Measurements from ENCODE around the gene MACC1. TPM values are rescaled to one million over a fixed set of nuclear protein-coding genes. Genes with fewer than 3 reads are reported as not detected.
"Not testable (repeated sequence)": the region's sequence is repeated elsewhere in the genome, so short reads cannot be mapped to it uniquely, and the experiment has no call there.

The MACC1 gene
- total RNA-seq, 1 donor from 2014 or later: not detected

DNA sequence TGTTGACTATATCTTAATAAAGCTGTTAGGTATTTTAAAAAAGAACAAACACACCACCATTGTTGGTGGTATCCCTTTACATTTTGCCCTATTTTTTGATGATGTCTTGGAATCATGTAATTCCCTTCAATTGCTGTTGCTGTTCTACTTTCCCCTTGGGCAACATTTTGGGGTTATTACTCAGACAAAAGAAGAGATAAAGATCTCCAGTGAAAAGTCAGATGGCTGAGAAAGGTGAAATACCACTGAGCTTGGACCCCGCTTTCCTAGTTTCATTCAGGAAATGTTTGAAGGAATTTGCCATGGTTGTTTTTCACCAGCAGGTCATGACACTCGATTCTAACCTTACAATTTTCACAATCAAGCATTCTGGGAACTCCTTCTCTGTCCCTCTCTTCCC lies 84.6 kb downstream of the MACC1 start:
- no peaks in the 10 kb centered on the region for H3K36me3 ChIP-seq
- TF ChIP-seq, protein P1, sequence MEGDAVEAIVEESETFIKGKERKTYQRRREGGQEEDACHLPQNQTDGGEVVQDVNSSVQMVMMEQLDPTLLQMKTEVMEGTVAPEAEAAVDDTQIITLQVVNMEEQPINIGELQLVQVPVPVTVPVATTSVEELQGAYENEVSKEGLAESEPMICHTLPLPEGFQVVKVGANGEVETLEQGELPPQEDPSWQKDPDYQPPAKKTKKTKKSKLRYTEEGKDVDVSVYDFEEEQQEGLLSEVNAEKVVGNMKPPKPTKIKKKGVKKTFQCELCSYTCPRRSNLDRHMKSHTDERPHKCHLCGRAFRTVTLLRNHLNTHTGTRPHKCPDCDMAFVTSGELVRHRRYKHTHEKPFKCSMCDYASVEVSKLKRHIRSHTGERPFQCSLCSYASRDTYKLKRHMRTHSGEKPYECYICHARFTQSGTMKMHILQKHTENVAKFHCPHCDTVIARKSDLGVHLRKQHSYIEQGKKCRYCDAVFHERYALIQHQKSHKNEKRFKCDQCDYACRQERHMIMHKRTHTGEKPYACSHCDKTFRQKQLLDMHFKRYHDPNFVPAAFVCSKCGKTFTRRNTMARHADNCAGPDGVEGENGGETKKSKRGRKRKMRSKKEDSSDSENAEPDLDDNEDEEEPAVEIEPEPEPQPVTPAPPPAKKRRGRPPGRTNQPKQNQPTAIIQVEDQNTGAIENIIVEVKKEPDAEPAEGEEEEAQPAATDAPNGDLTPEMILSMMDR (IDR thresholded peaks at IDR 0.05): no peak

DNA sequence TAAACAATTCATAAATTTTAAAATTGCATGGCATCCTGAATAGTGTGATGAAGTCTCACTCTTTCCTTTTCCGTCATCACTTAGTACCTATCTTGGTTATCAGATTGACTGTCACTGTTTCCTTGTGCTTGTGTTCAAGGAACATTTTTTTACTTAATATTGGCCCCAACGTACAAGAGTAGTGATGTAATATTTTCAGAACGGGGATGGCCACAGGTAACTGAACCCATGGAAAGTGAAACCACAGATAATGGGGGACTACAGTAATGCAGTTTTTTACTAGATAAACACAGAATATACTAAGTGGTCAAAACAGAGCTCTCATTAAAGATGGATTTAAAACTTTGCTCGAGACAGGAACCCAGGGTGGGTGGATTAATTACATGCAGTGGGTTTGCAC lies 85.4 kb downstream of the MACC1 start:
- H3K36me3 ChIP-seq: no peaks in the 10 kb centered on the region
- no peak overlapping the region for H3K4me3 ChIP-seq
- no peak for DNase-seq (ENCODE audit: low spot score in 2 of 2)
- H3K9me3 ChIP-seq: no peaks in the 10 kb centered on the region
- TF ChIP-seq, protein P1 (IDR thresholded peaks at IDR 0.05): no peak
- no peaks in the 10 kb centered on the region for H3K4me1 ChIP-seq
- no peak overlapping the region for H3K27ac ChIP-seq
- intact Hi-C loops (cut with DNase I): no loop called here
- no peaks in the 10 kb centered on the region for H3K27me3 ChIP-seq

More for the DNA sequence above, 84.6 kb downstream of the MACC1 start:
- H3K9me3 ChIP-seq: no peaks in the 10 kb centered on the region
- no peaks in the 10 kb centered on the region for H3K27me3 ChIP-seq
- H3K4me3 ChIP-seq: no peak overlapping the region
- no peak for DNase-seq (ENCODE audit: low spot score in 2 of 2)
- H3K27ac ChIP-seq: no peak overlapping the region
- intact Hi-C loops (cut with DNase I): no loop called here
- no peaks in the 10 kb centered on the region for H3K4me1 ChIP-seq

DNA sequence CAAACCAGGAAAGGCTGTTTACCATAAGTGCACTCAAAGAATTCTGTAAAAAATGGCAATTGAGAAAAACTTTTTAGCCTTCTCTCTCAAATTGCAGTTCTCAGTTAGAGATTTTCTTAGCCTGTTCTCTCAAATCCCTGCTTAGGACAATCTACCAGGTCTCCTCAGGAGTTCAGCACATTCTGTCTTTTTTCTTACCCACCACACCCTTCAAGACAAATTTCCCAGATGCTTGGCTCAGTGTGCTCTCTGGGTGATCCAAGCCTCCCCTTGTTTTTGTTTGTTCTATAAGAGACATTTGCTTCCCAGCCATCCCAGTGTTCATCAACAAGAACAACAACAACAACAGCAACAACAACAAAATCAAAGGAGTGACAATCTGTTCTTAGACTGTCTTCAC lies 87.3 kb downstream of the MACC1 start:
- Histone ChIP-seq H3K9me3 (no peaks in the 10 kb centered on the region), H3K36me3 (no peaks in the 10 kb centered on the region), H3K27ac (no peak overlapping the region), H3K4me1 (no peaks in the 10 kb centered on the region), H3K27me3 (no peaks in the 10 kb centered on the region), H3K4me3 (no peak overlapping the region)
- intact Hi-C loops (cut with DNase I): no loop called here
- TF ChIP-seq, protein P1 (IDR thresholded peaks at IDR 0.05): no peak
- DNase-seq (ENCODE audit: low spot score in 2 of 2): no peak

DNA sequence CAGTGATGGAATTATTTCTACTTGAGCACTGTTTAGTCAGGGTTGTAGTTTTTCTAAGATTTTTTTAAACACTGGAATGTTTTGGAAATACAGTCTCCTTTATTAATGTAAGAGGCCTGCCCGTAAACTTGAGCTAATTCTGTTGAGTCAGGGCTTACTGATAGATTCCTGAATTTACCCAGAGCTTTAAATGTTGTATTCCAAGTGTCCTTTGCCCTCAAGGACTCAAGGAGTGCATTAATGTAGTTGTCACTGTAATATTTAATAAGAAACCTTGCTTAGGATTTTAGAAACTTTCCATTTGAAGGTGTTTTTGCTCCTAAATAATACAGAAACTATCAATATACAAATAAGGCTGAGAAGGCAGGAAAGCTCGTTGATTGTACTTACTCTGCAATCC lies 89.2 kb downstream of the MACC1 start:
- Histone ChIP-seq H3K36me3 (no peaks in the 10 kb centered on the region), H3K9me3 (no peaks in the 10 kb centered on the region), H3K27ac (no peak overlapping the region), H3K27me3 (no peaks in the 10 kb centered on the region), H3K4me1 (no peaks in the 10 kb centered on the region), H3K4me3 (no peak overlapping the region)
- intact Hi-C loops (cut with DNase I): no loop called here
- TF ChIP-seq, protein P1 (IDR thresholded peaks at IDR 0.05): no peak
- no peak for DNase-seq (ENCODE audit: low spot score in 2 of 2)

DNA sequence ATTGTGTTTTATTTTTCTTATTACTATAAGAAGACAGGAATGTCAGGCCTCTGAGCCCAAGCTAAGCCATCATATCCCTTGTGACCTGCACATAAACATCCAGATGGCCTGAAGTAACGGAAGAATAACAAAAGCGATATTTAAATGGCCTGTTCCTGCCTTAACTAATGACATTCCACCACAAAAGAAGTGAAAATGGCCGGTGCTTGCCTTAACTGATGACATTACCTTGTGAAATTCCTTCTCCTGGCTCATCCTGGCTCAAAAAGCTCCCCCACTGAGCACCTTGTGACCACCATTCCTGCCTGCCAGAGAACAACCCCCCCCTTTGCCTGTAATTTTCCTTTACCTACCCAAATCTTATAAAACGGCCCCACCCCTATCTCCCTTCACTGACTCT lies 91.1 kb downstream of the MACC1 start:
- H3K27me3 ChIP-seq; H3K4me3 ChIP-seq; DNase-seq (ENCODE audit: low spot score in 2 of 2); H3K9me3 ChIP-seq; H3K4me1 ChIP-seq; H3K27ac ChIP-seq; intact Hi-C loops (cut with DNase I); H3K36me3 ChIP-seq: not testable (repeated sequence)

DNA sequence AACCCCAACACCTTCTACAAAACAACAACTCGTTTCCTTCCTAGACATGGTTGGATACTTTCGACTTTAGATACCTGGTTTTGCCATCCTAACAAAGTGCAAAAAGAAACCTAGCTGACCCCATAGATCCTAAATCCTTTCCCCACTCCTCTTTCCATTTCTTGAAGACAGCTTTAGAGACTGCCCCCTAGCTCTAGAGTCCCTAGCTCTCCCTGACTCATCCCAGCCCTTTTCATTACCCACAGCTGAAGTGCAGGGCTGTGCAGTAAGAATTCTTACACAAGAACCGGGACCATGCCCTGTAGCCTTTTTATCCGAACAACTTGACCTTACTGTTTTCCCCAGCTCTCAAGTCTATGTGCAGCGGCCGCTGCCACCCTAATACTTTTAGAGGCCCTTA lies 93.1 kb downstream of the MACC1 start:
- H3K27ac ChIP-seq; DNase-seq (ENCODE audit: low spot score in 2 of 2); H3K9me3 ChIP-seq; H3K4me3 ChIP-seq; H3K36me3 ChIP-seq; intact Hi-C loops (cut with DNase I); H3K4me1 ChIP-seq; H3K27me3 ChIP-seq: not testable (repeated sequence)

DNA sequence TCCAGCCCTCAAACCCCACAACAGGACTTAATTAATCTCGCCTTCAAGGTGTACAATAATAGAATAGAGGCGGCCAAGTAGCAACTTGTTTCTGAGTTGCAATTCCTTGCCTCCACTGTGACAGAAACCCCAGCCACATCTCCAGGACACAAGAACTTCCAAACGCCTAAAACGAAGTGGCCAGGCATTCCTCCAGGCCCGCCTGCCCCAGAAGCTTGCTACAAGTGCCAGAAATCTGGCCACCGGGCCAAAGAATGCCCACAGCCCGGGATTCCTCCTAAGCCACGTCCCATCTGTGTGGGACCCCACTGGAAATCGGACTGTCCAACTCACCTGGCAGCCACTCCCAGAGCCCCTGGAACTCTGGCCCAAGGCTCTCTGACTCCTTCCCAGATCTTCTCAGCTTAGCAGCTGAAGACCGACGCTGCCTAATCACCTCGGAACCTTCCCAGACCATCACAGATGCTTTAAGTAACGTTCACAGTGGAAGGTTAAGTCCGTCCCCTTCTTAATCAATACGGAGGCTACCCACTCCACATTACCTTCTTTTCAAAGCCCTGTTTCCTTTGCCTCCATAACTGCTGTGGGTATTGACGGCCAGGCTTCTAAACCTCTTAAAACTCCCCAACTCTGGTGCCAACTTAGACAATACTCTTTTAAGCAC lies 94.4 kb downstream of the MACC1 start:
- intact Hi-C loops (cut with DNase I); H3K27ac ChIP-seq; H3K27me3 ChIP-seq; H3K4me1 ChIP-seq; H3K36me3 ChIP-seq; H3K9me3 ChIP-seq; DNase-seq (ENCODE audit: low spot score in 2 of 2); H3K4me3 ChIP-seq: not testable (repeated sequence)
